IMR-90 (cell line): ENCODE measurements around the gene POFUT1.

Experiments
- BHLHE40 ChIP-seq: fragments of 150-350 bp; IDR thresholded peaks from 2 replicates; pipeline ENCODE4 v1.6.1; 2016; ENCODE audit warnings: mild to moderate bottlenecking, low read depth, low read length
- CEBPB ChIP-seq: IDR thresholded peaks from 2 replicates; pipeline ENCODE4 v1.6.1; 2012; ENCODE audit warnings: low read depth, low read length, improper control_type of control experiment
- CHD1 ChIP-seq: IDR thresholded peaks from 2 replicates; pipeline ENCODE4 v1.6.1; 2012; ENCODE audit warnings: low read depth, low read length, improper control_type of control experiment
- MAZ ChIP-seq: IDR thresholded peaks from 2 replicates; pipeline ENCODE4 v1.6.1; 2012; ENCODE audit warnings: low read depth, mild to moderate bottlenecking, low read length, improper control_type of control experiment, moderate library complexity, borderline replicate concordance
- MXI1 ChIP-seq: IDR thresholded peaks from 2 replicates; pipeline ENCODE4 v1.6.1; 2012; ENCODE audit warnings: low read depth, mild to moderate bottlenecking, low read length, moderate library complexity, borderline replicate concordance
- NFE2L2 ChIP-seq: fragments of 150-350 bp; IDR thresholded peaks from 2 replicates; pipeline ENCODE4 v1.6.1; 2016; ENCODE audit warnings: low read depth, mild to moderate bottlenecking, low read length
- POLR2A ChIP-seq: IDR thresholded peaks from 2 replicates; pipeline ENCODE4 v1.6.1; 2012; ENCODE audit warnings: mild to moderate bottlenecking, low read depth, low read length
- RAD21 ChIP-seq: IDR thresholded peaks from 2 replicates; pipeline ENCODE4 v1.6.1; 2012; ENCODE audit warnings: low read length, improper control_type of control experiment
- RCOR1 ChIP-seq: IDR thresholded peaks from 2 replicates; pipeline ENCODE4 v1.6.1; 2012; ENCODE audit warnings: mild to moderate bottlenecking, low read length, improper control_type of control experiment; ENCODE audit not compliant: insufficient replicate concordance
- SMC3 ChIP-seq: fragments of 150-350 bp; IDR thresholded peaks from 2 replicates; pipeline ENCODE4 v1.6.1; 2016; ENCODE audit warnings: low read depth, mild to moderate bottlenecking, antibody characterized with exemption, low read length, moderate library complexity
- TF ChIP-seq, protein P1 (sequence below): conservative IDR thresholded peaks from 2 replicates; pipeline ENCODE4 v1.5.1; 2012; ENCODE audit warnings: mild to moderate bottlenecking, low read depth, low read length, improper control_type of control experiment
- TF ChIP-seq, protein P2 (sequence below): fragments of 150-350 bp; IDR thresholded peaks from 2 replicates; pipeline ENCODE4 v1.6.1; 2017; ENCODE audit warnings: mild to moderate bottlenecking, antibody characterized with exemption, low read length, low read depth
- TF ChIP-seq, protein P3 (sequence below): fragments of 150-350 bp; IDR thresholded peaks from 2 replicates; pipeline ENCODE4 v1.6.1; 2016; ENCODE audit warnings: low read depth, mild to moderate bottlenecking, low read length, moderate library complexity, borderline replicate concordance

DNA sequence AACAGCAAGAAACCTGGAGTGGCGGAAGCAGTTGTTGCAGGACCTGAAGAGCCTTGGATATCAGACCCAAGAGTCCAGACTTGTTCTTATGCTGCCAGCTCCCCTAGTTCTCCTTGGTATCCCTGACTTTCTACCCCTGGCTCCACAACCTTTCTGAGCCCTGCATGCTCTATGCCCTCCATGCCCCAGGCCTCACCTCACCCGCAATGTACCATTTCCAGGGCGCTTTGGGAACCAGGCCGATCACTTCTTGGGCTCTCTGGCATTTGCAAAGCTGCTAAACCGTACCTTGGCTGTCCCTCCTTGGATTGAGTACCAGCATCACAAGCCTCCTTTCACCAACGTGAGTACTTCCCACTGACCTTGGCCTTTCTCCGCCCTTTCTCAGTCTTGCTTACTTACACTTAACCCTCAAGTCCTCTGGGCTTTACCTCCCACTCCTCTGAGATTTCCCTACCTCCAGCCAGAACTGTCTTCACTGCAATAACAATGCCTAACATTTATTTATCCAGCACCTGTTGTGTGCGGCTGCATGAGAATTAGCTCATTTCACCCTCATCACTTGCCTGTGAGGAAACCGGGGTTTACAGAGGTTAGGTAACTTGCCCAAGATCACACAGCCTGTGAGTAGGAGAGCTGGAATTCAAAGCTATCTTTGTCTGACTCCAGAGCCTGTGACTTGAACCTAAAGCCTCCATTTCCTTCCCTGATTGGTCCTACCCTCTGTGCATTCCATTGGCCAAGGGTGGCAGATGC, 2.3 kb downstream of the POFUT1 start:
- TF ChIP-seq SMC3 (no peak), RAD21 (no peak), POLR2A (no peak), MXI1 (no peak), RCOR1 (no peak), BHLHE40 (no peak), NFE2L2 (no peak), CEBPB (peak; percentile 26; the same call in 1 of the 2 replicates), CHD1 (no peak), MAZ (no peak)
- TF ChIP-seq, protein P1, sequence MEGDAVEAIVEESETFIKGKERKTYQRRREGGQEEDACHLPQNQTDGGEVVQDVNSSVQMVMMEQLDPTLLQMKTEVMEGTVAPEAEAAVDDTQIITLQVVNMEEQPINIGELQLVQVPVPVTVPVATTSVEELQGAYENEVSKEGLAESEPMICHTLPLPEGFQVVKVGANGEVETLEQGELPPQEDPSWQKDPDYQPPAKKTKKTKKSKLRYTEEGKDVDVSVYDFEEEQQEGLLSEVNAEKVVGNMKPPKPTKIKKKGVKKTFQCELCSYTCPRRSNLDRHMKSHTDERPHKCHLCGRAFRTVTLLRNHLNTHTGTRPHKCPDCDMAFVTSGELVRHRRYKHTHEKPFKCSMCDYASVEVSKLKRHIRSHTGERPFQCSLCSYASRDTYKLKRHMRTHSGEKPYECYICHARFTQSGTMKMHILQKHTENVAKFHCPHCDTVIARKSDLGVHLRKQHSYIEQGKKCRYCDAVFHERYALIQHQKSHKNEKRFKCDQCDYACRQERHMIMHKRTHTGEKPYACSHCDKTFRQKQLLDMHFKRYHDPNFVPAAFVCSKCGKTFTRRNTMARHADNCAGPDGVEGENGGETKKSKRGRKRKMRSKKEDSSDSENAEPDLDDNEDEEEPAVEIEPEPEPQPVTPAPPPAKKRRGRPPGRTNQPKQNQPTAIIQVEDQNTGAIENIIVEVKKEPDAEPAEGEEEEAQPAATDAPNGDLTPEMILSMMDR: no peak
- TF ChIP-seq, protein P2, sequence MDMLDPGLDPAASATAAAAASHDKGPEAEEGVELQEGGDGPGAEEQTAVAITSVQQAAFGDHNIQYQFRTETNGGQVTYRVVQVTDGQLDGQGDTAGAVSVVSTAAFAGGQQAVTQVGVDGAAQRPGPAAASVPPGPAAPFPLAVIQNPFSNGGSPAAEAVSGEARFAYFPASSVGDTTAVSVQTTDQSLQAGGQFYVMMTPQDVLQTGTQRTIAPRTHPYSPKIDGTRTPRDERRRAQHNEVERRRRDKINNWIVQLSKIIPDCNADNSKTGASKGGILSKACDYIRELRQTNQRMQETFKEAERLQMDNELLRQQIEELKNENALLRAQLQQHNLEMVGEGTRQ: no peak
- TF ChIP-seq, protein P3, sequence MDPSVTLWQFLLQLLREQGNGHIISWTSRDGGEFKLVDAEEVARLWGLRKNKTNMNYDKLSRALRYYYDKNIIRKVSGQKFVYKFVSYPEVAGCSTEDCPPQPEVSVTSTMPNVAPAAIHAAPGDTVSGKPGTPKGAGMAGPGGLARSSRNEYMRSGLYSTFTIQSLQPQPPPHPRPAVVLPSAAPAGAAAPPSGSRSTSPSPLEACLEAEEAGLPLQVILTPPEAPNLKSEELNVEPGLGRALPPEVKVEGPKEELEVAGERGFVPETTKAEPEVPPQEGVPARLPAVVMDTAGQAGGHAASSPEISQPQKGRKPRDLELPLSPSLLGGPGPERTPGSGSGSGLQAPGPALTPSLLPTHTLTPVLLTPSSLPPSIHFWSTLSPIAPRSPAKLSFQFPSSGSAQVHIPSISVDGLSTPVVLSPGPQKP: no peak
